Activated T-helper 1 cell treated with anti-CD3 and anti-CD28 coated beads, Interleukin-2, amount 50 U/mL, for 16 hours (primary cell): ENCODE measurements around the gene FLRT3.

Experiments
- DNase-seq, 2 donors: peaks; one replicate each; pipeline ENCODE4 v3.0.0-alpha.2; 2020; ENCODE audit warnings: low read depth in 1 of 2, low spot score in 1 of 2

FLRT3 gene

GRCh38 chr20:14337400-14338171 lies at the start of gene FLRT3:
FLRT3 (minus strand) TSS chr20:14337612; CDS start chr20:14327506, 10,106 bp downstream.
- no peak for DNase-seq

DNA sequence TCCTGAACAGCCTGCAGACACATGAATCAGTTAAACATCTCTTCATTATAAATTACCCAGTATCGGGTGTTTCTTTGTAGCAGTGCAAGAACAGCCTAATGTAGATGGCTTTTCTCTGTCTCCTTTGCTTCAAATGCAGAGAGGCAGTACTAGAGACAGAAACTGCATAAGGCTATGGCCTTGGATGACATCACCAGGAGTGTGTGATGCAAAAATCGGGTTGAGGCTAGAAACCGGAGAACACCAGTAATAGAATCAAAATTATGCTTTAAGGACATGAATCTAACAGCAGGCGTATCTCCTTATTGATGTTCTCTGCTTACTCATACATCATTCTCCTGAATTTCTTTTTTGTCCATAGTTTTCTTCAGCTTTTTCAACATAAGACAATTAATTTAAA lies 49.3 kb upstream of the FLRT3 start:
- DNase-seq: no peak

GRCh38 chr20:14385176-14385740 lies 47.8 kb upstream of the FLRT3 start:
- DNase-seq: no peak

GRCh38 chr20:14384416-14385175 lies 47.2 kb upstream of the FLRT3 start:
- DNase-seq: no peak

- DNase-seq: no peak
Measured at GRCh38 chr20:14383335-14383734, 45.9 kb upstream of the FLRT3 start.

GRCh38 chr20:14378326-14378725 lies 40.9 kb upstream of the FLRT3 start:
- no peak for DNase-seq

- no peak for DNase-seq
Measured at GRCh38 chr20:14375416-14375985, 38.1 kb upstream of the FLRT3 start.

DNA sequence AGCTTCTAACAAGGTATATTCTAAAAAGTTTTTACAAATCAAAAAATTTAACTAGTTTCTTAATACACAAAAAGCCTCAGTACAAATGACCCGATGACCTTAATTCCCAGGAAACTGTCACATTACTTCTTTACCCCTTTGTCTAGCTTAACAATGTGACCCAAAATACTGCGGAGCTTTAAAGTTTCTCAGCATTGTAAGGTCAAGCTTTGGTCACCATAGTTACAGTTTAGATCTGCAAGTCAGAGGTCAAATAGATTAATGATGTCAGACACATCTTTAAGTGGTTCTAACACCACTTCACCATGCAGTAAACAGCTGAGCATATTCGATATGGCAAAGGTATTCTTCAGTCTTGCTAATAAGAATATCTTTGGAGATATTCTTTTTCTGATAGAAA lies 36.8 kb upstream of the FLRT3 start:
- no peak for DNase-seq

GRCh38 chr20:14361509-14362345 lies 24.3 kb upstream of the FLRT3 start:
- DNase-seq: no peak

GRCh38 chr20:14360416-14360815 lies 23.0 kb upstream of the FLRT3 start:
- no peak for DNase-seq

- no peak for DNase-seq
Measured at GRCh38 chr20:14355791-14356190, 18.4 kb upstream of the FLRT3 start.

- no peak for DNase-seq
Measured at GRCh38 chr20:14344746-14345145, 7.3 kb upstream of the FLRT3 start.

DNA sequence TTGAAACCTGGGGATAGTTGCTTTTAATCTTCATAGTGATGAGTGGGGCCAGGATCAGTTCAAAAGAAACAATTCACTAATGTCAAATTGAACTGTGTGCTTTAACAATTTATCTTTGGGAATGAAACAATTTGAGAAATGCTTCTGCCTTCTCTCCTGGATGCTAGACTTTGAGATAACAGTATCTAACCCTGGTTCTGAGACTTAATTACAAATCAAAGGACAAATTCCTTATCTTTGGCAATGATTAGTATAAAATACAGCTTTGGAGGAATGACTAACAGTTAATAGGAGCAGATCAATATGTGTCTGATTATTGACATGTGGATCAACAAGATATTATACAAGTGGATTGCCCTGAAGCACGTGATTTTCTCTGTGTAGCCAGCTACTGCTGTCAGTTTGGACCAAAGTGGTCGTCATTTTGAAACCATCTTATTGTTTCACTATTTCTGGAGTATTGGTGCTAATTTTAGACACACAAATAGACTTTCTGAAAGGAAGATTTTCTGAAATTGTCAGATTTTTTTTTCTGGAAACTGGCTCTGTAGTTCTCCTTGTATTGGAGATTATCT lies 6.2 kb upstream of the FLRT3 start:
- no peak for DNase-seq

GRCh38 chr20:14342918-14343317 lies 5.5 kb upstream of the FLRT3 start:
- DNase-seq: no peak

GRCh38 chr20:14341801-14342200 lies 4.4 kb upstream of the FLRT3 start:
- DNase-seq: no peak

GRCh38 chr20:14336686-14337085 lies 726 bp downstream of the FLRT3 start:
- no peak for DNase-seq

DNA sequence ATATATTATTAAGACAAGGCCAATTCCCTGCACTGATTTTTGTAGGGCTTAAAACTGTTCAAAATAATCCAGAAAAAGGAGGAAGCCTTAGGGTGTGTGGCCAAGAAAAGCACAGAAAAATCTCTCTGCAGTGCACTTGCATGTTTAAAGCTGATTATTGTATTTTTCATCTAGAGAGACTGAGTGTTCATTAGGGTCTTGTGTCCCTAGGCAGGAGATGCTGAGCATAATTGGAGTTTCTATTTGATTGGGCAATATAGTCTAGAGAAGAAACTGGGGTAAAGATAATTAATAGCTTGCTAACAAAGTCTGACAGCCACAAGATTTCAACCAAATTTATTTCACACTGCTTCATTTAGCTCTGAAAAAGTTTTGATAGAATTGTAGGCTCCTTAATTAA lies 2.4 kb downstream of the FLRT3 start:
- no peak for DNase-seq

- DNase-seq: no peak
Measured at GRCh38 chr20:14334306-14334930, 3.0 kb downstream of the FLRT3 start.

DNA sequence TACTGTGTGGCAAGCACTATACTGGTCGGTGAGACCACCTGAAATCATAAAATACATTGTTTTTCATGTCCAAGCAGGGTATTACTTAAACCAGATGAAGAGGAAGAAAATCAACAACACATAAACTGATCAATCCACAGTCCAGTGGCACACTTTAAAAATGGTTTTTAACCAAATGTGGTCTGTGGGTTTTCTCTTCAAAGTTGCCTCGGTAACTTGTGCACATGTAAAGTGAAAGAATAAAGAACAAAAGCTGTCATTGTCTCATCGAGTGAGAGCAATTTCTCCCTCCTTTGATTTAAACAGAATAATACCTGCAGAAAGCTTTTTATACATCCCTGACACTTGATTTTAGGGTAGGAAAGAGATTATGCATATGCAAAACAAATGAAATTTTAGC lies 3.7 kb downstream of the FLRT3 start:
- DNase-seq: no peak

DNA sequence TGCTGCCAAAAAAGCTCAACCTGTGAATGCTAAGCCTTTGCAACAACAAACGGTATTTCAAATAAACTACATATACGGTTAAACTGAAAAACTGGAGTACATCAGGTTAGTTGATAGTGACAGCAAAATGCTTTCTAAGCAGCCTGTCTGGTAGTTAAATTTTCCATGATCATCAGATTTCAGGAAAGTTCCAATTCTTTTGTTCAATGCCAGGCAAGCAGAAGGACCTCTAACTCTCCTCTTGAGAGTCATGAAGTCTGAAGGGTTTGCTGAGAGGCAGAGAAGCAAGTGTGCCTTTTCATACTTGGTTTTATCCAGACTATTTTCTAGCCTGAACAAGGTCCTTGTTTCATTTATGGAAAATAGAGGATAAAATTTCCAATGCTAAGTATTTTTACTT lies 4.5 kb downstream of the FLRT3 start:
- DNase-seq: no peak
